Islet of Langerhans (tissue), 1 donor: ENCODE measurements around the gene LIMS2.

Experiments used
- FAIRE-seq: peaks from one replicate; lab custom pipeline; 2011; peaks lifted over from hg19 to GRCh38; lab: Jason Lieb, UNC

Gene LIMS2

DNA sequence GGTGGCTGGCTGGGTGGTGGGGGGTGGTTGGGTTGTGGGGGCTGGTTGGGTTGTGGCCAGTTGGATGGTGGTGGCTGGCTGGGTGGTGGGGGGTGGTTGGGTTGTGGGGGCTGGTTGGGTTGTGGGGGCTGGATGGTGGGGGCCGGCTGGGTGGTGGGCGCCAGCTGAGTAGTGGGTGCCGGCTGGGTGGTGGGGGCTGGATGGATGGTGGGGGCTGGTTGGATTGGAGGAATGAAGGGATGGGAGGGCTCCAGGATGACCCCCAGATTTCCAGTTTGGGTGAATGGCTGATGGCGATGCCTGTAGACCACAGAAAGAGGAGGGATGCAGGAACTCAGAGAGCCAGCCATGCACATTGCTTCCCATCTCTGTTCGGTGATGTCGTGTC, 56.1 kb downstream of the LIMS2 start:
- FAIRE-seq = no peak

DNA sequence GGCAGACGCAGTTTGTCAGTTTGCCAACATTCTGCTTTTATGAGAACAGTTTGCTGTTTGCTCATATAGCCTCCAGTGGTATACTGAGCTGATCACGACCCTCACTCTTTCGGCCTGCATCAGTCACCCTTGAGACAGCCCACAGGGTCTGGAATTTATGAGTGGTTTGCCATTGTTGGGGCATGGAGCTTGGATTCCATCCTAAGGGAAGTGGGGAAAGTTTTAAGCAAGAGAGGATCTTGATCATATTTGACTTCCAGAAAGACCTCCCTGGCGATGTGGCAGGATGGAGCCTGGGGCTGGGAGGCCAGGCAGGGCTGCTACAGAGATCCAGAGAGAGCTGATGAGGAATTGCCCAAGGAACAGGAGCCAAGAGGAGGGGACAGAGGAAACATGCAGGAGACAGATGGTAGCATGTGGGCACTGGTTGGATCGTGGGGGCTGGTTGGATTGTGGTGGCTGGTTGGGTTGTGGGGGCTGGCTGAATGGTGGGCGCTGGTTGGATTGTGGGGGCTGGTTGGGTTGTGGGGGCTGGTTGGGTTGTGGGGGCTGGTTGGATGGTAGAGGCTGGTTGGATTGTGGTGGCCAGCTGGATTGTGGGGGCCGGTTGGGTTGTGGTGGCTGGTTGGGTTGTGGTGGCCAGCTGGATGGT, 56.7 kb downstream of the LIMS2 start:
- FAIRE-seq = no peak

DNA sequence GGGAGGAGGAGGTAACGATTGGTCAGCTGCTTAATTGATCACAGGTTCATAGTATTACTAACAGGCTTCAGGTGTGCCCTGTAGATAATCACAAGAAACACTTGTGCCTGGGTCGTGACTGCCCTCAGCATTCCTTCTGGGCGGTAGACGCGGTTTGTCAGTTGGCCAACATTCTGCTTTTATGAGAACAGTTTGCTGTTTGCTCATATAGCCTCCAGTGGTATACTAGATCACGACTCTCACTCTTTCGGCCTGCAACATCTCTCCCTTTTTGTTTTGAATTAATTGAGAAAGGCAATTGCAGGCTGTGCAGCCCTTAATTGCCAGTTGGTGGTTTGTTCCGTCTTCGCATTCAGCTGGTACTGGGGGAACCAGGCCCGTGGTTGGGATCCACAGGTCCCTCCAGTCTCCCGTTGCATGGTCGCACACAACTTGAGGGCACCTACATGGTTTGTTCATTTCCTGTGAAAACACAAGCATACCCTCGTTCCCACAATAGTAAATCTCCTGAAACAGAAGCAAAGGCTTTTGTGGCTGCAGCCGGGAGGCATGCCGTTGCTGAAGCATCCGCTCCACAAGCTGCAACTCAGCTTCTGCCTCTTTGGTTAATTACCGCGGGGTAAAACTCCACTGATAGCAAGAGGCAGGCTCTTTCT, 59.7 kb downstream of the LIMS2 start:
- no peak for FAIRE-seq

DNA sequence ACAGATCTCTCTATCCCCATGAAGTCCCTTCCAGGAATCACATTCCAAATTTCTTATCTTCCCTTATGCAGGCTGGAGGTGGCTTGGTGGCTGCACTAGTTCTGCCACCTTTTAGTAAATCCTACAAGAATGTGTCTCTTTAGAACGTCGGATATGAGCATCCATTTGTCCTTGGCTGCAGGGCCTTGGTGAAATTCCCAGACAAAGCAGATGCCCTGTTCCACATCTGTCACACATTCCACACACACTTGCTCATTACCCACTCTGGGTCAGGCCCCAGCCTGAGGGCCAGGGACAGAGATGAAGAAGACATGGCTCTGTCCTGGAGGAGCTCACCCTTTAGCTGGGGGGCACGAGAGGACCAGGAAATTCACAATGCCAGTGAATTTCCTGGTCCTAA, 60.6 kb downstream of the LIMS2 start:
- FAIRE-seq = no peak

DNA sequence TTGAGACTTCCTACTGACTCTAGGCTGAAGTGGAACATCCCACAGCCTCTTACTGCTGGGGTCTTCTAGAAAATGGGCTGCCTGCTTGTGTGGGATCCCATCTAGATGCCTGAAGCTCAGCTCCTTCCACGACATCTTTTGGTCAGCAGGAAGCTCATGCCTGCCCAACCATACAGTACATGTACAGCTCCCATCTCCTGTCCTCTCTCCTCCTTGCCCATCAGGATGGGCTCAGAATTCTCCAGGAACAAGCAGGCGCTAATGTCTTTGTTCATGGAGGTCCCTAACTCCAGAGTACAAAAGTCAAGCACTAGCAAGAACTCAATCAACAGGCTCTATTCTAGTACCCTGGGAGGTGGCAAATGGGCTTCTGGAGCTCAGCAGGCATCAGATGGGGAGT, 61.1 kb downstream of the LIMS2 start:
- FAIRE-seq = no peak

DNA sequence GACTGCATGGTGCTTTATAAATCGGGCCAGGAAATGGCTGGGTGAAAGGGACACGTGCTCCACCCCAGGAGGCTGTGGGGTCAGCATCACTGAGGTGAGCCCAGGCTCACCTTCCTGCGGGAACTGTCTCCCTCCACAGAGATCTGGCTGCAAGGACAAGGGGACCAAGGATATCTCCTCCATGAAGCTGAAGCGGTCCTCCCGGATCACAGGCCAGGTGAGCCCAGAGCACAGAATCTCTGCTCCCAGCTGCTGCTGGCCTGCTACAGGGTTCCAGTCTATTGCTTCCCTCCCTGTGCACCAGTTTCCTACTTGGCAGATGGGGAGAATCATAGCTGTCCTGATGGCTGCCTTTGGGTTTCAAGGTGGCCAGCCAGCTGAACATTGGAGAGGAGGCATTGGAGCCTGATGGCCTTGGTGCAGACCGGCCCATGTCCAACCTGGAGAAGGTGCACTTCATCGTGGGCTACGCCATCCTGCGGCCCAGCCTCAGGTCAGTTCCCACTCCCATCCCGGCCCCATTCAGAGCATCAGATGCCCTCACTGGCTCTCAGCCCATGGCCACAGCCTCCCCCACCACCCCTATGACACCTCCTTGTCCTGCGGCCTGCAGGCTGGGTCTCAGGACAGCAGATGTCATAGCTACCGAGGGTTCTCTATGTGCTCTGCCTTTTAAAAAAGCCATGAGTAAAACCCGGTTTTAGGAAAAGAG, 63.1 kb downstream of the LIMS2 start:
- no peak for FAIRE-seq

DNA sequence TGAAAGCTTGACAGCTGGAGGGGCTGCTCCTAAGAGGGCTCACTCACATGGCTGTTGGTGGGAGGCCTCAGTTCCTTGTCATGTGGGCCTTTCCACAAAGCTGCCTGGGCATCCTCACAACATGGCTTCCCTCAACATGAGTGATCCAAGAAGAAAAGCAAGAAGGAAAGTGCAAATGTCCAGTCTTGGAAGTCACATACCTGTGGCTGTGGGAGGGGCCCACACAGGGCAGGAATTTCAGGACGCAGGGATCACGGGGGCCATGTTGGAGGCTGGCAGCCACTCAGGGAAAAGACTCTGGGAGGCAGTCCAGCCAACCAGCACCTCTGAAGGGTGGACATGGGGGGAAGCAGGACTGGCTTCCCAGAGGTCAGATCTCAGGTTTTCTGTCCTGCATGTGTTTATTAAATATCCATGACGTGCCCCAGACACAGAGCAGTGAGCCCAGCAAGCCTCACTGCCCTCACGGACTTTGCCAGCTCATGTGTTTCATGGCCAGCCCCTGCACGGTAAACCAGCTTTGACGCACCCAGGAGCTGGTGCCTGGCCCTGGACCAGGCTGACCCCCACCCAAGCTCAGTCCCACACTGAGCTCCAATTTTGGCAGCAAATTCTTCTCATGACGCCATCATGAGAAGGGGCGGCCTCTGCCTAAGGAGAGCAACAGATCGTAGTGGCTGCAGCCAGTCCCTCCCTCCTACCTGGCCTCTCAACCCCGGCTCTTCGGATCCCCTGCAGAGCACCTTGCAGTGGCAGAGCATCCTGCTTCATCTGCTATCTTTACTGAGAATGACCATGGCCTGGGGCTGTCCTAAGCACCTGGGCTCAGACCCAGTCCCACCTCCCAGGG, 64.0 kb downstream of the LIMS2 start:
- no peak for FAIRE-seq

DNA sequence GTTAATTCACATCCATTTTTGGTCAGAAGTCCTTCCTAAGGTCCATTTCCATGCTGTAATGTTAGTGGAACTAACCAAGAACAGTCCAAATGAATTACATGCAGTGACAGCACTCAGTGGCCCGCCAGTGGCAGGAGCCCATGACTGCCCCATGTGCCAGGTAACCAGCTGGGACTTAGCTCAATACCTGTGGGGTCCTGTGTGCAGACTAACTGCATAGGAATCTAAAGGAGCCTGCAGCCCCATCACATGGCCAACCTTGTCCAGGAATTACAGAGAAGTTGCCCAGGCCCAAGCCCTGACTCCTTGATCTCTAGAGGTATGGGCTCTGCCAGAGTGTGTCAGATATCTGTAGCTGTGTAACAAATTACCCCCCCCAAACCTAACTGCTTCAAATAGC, 64.8 kb downstream of the LIMS2 start:
- no peak for FAIRE-seq

DNA sequence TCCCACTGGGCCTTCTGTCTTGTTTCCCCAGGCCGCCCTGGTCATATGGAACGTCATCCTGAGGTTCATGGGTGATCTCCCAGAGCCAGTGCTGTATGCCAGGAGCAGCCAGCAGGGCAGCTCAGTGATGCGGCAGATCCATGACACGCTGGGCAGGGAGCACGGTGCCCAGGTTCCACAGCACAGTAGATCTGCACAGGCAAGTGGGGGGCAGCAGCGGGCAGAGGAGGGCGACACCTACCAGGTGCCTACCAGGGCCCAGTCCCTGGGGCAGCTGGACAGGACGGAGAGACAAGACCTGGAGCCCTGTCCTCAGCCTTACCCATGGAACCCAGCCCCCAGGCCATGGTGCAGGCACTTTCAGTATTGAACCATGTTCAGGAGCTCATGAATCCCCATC, 65.5 kb downstream of the LIMS2 start:
- FAIRE-seq = no peak

DNA sequence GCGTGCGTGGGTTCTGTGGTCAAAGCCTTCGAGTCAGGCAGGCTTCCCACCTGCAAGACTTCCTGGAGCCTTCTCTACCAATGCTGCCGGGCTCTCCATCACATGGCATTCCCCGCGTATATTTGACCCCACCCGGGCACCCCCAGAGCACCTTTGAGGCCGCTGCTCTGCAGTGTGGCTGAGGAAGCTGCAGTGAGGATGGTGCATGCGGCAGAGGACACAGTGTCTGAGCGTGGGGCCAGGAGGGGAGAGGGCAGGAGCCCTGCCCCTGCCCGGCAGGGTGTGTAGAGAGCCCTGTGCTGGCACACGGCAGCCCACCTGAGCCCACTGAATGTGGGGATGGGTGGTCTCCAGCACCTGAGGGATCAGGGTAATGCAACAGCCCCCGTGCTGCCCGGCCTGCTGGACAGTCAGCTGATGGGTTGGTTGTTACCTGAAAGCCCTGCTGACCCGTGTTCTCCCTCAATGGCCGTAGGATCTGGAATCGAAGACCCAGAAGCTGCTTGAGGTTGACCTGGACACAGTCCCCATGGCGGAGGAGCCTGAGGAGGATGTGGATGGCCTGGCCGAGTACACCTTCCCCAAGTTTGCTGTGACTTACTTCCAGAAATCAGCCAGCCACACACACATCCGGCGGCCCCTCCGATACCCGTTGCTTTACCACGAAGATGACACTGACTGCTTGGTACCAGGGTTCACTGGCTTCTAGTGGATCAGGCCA, 66.1 kb downstream of the LIMS2 start:
- FAIRE-seq = no peak

DNA sequence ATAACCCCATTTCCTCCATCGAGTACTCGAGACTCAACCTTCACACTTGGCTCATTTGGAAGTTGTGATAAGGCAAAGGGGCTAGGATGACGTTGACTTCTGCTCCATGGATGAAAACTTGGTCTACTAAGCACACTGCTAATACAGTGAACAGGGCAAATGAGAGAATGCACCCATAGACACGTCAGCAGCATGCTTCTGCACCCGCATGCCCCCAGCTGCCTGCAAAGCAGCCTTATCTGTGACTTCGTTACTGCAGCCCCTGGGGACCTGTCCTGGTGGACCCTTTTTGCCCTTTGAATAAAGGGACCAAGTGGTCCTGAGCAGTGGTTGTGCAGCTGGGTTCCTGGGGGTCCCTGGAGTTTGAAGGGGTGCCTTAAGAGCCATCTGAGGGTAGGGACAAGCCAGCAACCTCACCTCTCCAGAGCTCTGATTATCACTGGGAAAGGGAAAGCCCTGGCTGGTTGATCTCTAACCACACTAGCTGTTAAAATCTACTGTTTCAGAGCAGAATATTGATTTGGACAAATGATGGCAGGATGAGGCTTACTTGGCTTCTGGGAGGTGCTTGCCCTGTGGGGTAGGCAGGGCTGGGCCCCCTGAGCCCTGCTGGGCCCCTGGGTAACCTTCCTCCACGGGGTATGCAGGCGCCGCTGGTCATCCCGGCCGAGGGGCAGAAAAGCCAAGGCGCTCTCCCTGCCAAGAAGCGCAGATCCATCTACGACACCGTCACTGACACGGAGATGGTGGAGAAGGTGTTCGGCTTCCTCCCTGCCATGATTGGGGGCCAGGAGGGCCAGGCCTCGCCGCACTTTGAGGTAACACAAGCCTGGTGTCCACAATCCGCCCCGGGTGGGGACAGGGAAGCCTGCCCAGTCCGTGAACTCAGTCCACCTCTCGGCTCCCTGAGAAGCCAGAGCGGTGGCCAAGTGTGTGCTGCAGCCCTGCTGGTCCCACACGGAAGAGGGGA, 67.0 kb downstream of the LIMS2 start:
- no peak for FAIRE-seq

DNA sequence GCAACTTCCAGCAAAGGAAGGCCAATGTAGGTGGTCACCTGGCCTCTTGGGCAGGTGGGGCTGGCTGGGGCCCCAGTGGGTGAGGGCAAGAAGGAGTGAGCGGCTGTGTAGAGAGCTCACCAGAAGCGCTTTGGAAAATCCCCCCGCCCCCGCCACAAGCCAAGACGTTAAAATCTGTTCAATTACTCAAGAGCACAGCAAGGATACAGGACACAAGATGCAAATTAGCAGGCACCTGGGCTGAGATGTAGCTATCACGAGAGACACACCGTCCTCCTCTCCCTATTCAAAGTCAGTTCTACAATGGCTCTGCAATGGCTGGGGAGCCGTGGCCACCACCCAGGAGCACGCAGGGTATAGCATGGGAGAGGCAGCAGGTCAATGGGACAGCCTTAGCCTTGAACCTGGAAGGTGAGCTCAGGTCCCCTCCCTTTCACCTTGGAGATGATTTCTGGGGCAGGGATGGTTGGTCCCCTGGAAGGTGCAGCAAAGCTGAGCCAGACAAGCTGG, 67.9 kb downstream of the LIMS2 start:
- no peak for FAIRE-seq

DNA sequence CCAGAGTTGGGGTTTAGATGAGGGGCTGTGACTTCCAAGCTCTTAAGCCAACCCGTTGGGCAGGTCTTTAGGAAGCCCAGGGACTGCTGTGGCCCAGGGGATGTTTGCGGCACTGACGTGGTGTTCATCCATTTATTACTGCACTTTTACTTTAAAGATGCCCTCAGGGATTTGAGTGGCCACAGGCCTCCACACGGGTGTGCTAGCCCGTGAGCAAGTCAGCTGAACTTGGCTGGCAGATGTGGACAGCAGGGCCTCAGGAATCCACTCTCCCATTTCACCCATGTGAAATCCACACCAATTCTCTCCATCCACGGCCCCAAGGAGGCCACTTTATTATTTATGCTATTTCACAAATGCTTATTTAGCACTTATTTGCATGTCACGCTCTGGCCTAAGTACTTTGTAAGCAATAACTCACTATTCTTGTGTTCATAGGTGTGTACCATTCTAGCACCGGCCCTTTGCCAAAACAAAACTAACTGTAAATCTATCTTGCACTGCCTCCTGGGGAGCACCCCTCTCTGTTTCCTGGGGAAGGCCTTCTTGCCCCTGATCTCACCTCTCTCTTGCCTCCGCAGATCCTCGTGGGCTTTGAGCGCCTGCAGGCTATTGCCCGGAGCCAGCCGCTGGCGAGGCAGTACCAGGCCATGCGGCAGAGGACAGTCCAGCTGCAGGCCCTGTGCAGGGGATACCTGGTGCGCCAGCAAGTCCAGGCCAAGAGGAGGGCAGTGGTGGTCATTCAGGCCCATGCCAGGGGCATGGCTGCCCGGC, 68.5 kb downstream of the LIMS2 start:
- no peak for FAIRE-seq

DNA sequence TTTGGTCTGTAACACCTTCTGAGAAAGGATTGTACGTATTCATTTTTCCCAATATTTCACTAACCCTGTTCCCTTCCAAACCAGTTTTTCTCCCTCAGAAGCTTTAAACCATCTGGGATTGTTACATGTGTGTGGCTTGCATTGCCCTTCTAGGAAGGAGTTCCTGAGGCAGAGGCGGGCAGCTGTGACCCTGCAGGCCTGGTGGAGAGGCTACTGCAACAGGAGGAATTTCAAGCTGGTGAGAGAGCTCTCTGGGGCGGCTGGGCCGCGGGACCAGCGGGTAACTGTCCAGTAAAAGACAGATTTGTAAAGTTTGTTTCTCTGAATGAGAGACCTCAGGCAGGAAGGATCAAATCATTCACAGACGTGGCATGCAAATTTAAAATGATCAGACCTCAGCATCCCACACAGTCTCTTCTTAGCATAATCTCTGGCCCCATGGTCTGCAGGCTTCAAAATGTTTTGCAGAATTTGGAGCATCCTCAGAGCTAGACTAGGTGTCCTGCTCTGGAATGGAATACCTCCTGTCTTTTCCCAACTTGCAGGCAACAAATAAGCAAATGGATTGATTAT, 69.6 kb downstream of the LIMS2 start:
- FAIRE-seq = no peak

DNA sequence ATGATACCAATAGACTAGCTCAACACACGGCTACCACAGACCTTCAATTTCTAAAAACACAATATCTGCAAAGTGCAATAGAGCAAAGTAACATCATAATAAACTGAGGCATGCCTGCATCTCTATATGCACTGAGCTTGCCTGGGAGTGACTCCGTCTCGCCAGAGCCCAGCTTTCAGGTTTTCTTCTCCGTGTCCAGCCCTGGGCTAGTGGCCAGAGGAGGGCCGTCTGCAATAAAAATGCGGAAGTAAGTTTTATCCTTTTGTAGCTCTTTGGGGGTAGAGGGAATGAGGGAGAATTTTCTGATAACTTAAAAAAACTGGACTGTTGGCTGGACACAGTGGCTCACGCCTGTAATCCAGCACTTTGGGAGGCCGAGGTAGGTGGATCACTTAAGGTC, 70.3 kb downstream of the LIMS2 start:
- no peak for FAIRE-seq

DNA sequence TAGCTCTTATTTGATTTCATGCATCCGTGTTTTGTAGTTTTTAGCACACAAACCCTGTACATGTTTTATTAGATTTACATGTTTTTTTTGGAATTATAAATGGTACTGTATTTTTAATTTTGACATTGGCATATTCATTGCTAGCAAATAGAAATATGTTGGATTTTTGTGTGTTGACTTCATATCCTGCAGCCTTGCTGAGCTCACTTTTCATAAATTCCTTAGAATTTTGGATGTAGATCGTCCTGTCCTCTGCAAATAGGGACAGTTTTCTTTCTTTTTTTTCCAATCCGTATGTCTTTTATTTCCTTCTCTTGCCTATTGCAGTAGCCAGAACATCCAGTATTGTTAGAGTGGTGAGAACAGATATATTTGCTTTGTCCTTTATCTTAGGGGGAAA, 76.1 kb downstream of the LIMS2 start:
- FAIRE-seq = no peak

DNA sequence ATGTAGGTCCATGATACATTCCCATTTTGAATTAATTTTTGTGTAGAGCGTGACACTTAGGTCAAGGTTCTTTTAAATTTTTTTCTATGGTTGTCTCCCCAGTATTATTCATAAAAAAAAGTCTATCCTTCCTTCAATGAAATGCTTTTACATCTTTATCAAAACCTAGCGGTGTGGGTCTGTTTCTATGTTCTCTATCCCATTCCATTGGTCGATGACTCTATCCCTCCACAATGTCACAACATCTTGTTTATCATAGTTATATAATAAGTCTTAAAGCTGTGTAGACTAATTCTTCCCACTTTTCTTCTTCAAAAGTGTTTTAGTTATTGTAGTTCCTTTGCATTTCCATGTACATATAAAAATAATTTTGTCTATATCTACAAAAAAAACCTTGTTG, 76.6 kb downstream of the LIMS2 start:
- no peak for FAIRE-seq

DNA sequence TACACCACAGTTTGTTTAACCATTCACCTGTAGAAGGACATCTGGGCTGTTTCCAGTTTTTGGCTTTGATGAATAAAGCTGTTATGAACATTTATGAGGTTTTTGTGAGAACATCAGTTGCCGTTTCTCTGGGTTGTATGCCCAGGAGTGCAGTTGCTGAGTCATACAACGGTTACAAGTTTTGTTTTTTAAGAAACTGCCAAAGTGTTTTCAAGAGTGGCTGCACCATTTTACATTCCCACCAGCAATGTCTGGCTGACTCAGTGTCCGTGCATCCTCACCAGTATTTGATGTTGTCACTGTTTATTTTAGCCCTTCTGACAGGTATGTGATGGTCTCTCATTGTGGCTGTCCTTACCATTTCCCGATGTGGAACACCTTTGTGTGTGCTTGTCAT, 77.3 kb downstream of the LIMS2 start:
- FAIRE-seq = no peak
